Measurements from ENCODE around the gene KIAA0040. TPM values are rescaled to one million over a fixed set of nuclear protein-coding genes. Genes with fewer than 3 reads are reported as not detected.

KIAA0040 gene
- total RNA-seq, 1 experiment from 2014 or later: 24.9 TPM

DNA sequence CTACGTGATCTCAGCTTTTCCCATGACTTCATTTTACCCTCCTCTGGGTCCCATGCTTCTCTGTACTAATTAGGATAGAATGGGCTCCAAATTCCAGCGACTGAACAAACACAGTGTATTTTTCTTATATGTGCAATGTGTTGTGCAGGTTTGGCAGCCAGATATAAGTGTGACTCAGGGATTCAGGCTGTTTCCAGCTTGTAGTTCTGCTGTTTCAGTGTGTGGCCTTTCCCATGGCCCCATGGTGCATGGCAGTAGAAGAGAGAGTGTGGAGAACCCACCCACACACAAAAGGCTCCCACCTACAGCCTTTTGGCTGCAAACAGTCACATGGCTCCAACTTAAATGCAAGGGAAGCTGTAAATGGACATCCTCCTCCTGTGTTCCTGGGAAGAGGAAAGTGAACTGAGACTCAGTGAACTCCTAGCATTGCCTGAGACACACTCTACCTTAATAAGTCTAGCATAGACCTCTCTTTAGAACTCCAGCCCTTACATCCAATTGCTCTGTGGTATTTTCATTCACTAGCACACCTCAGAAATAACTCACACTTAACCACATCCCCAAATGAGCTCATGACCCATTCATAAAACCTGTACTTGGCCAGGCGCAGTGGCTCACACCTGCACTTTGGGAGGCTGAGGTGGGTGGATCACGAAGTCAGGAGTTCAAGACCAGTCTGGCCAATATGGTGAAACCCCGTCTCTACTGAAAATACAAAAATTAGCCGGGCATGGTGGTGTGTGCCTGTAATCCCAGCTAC is 58.7 kb downstream of the KIAA0040 start:
- no peak overlapping the region for H3K27ac Mint-ChIP-seq (ENCODE audit: unreplicated experiment)
- BruUV-seq (replicated peaks): no TSS peak
- no peaks in the 10 kb centered on the region for H3K9me3 Mint-ChIP-seq (ENCODE audit: unreplicated experiment)

DNA sequence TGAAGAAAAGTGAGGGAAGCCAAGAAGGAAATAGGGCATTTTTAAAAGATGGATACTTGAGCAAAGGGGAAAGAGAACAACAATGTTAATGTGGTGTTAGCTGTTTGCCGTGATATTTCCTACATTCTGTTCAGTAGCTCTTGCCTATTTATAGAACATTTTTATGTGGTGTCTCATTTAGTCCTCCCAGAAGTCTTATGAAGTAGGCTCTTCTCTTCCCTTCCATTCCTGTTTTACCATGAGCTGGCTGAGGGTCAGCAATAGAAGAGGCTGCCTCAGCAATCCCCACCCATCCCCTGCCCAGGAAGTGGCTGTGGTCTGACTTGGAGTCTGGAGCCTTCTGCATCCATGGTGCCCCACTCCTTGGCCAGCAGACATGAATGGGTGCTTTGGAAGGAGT is 60.1 kb downstream of the KIAA0040 start:
- Mint-ChIP-seq H3K27ac (ENCODE audit: unreplicated experiment) (no peak overlapping the region), H3K9me3 (ENCODE audit: unreplicated experiment) (no peaks in the 10 kb centered on the region), H3K4me1 (ENCODE audit: low read depth, unreplicated experiment) (no peaks in the 10 kb centered on the region), H3K4me3 (ENCODE audit: unreplicated experiment) (no peak overlapping the region), H3K36me3 (ENCODE audit: insufficient read depth, unreplicated experiment) (no peaks in the 10 kb centered on the region), H3K27me3 (ENCODE audit: insufficient read depth, unreplicated experiment) (peaks cover 6% of the 10 kb centered on the region)
- H3K9me3 ChIP-seq: no peaks in the 10 kb centered on the region
- intact Hi-C loops (cut with micrococcal nuclease; ENCODE audit: unreplicated experiment): no loop called here
- H3K36me3 ChIP-seq (ENCODE audit: control insufficient read depth, insufficient read depth, low read length): no peaks in the 10 kb centered on the region
- H3K4me3 ChIP-seq (ENCODE audit: low read depth, low read length): no peak overlapping the region
- POLR2A ChIA-PET: no interaction called here
- TF ChIP-seq, protein P1, sequence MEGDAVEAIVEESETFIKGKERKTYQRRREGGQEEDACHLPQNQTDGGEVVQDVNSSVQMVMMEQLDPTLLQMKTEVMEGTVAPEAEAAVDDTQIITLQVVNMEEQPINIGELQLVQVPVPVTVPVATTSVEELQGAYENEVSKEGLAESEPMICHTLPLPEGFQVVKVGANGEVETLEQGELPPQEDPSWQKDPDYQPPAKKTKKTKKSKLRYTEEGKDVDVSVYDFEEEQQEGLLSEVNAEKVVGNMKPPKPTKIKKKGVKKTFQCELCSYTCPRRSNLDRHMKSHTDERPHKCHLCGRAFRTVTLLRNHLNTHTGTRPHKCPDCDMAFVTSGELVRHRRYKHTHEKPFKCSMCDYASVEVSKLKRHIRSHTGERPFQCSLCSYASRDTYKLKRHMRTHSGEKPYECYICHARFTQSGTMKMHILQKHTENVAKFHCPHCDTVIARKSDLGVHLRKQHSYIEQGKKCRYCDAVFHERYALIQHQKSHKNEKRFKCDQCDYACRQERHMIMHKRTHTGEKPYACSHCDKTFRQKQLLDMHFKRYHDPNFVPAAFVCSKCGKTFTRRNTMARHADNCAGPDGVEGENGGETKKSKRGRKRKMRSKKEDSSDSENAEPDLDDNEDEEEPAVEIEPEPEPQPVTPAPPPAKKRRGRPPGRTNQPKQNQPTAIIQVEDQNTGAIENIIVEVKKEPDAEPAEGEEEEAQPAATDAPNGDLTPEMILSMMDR (IDR thresholded peaks at IDR 0.05; ENCODE audit: insufficient read depth in 1 of 2, low read depth in 1 of 2, low read length in 1 of 2, severe bottlenecking in 1 of 2, unreplicated experiment in 1 of 2): no peak
- H3K27me3 ChIP-seq (replicated peaks; ENCODE audit: control insufficient read depth, insufficient read depth, low read length): no peaks in the 10 kb centered on the region
- DNase-seq: no peak
- BruUV-seq (replicated peaks): no TSS peak
- CTCF ChIA-PET: interaction anchor here (1.4 kb wide), 1 partner anchor 20 kb away, joined by 8 read pairs; no protein-coding TSS in a partner anchor
- peaks cover 9% of the 10 kb centered on the region for H3K4me1 ChIP-seq

More for the DNA sequence above, 58.7 kb downstream of the KIAA0040 start:
- no peaks in the 10 kb centered on the region for H3K9me3 ChIP-seq
- H3K36me3 Mint-ChIP-seq (ENCODE audit: insufficient read depth, unreplicated experiment): no peaks in the 10 kb centered on the region
- DNase-seq: no peak
- H3K27me3 ChIP-seq (replicated peaks; ENCODE audit: control insufficient read depth, insufficient read depth, low read length): no peaks in the 10 kb centered on the region
- ChIA-PET POLR2A (no interaction called here), CTCF (interaction anchor here (1.3 to 1.8 kb wide), 2 partner anchors 9 to 18 kb away, joined by 4 to 7 read pairs; no protein-coding TSS in a partner anchor)
- H3K27me3 Mint-ChIP-seq (ENCODE audit: insufficient read depth, unreplicated experiment): peaks cover 6% of the 10 kb centered on the region
- no peak overlapping the region for H3K4me3 Mint-ChIP-seq (ENCODE audit: unreplicated experiment)
- intact Hi-C loops (cut with micrococcal nuclease; ENCODE audit: unreplicated experiment): no loop called here
- no peak overlapping the region for H3K4me3 ChIP-seq (ENCODE audit: low read depth, low read length)
- H3K4me1 ChIP-seq: peaks cover 9% of the 10 kb centered on the region
- TF ChIP-seq, protein P1 (IDR thresholded peaks at IDR 0.05; ENCODE audit: insufficient read depth in 1 of 2, low read depth in 1 of 2, low read length in 1 of 2, severe bottlenecking in 1 of 2, unreplicated experiment in 1 of 2): no peak
- no peaks in the 10 kb centered on the region for H3K4me1 Mint-ChIP-seq (ENCODE audit: low read depth, unreplicated experiment)
- H3K36me3 ChIP-seq (ENCODE audit: control insufficient read depth, insufficient read depth, low read length): no peaks in the 10 kb centered on the region

DNA sequence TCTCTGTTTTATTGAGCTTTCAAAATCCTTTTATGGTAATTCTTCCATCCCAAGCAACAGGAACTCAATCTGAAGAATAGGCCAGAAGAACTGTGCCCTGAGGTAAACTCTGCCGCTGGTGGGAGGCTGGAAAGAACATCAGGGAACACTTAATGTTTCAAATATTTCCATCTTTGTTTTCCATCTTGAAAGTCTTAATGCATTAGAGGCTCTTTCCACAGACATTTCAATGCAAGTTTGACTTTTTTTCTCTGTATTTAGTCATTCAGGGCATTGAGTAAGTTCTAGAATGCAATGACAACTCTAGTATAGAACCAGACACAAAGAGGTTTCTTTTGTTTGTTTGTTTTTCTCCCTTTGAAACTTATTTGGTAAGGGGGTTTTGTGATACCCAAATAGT is 61.5 kb downstream of the KIAA0040 start:
- TF ChIP-seq, protein P1 (IDR thresholded peaks at IDR 0.05; ENCODE audit: insufficient read depth in 1 of 2, low read depth in 1 of 2, low read length in 1 of 2, severe bottlenecking in 1 of 2, unreplicated experiment in 1 of 2): no peak
- Histone ChIP-seq H3K36me3 (ENCODE audit: control insufficient read depth, insufficient read depth, low read length) (no peaks in the 10 kb centered on the region), H3K4me1 (peaks cover 9% of the 10 kb centered on the region), H3K9me3 (no peaks in the 10 kb centered on the region), H3K27me3 (replicated peaks; ENCODE audit: control insufficient read depth, insufficient read depth, low read length) (no peaks in the 10 kb centered on the region), H3K4me3 (ENCODE audit: low read depth, low read length) (no peak overlapping the region)
- no peaks in the 10 kb centered on the region for H3K36me3 Mint-ChIP-seq (ENCODE audit: insufficient read depth, unreplicated experiment)
- no peaks in the 10 kb centered on the region for H3K9me3 Mint-ChIP-seq (ENCODE audit: unreplicated experiment)
- H3K27ac Mint-ChIP-seq (ENCODE audit: unreplicated experiment): no peak overlapping the region
- intact Hi-C loops (cut with micrococcal nuclease; ENCODE audit: unreplicated experiment): no loop called here
- ChIA-PET POLR2A (no interaction called here), CTCF (no interaction called here)
- H3K4me1 Mint-ChIP-seq (ENCODE audit: low read depth, unreplicated experiment): no peaks in the 10 kb centered on the region
- no TSS peak for BruUV-seq (replicated peaks)
- DNase-seq: no peak
- no peak overlapping the region for H3K4me3 Mint-ChIP-seq (ENCODE audit: unreplicated experiment)
- H3K27me3 Mint-ChIP-seq (ENCODE audit: insufficient read depth, unreplicated experiment): peaks cover 6% of the 10 kb centered on the region

Measured in Caco-2 (cell line).